ENCODE measurements around the gene RDH8. TPM values are rescaled to one million over a fixed set of nuclear protein-coding genes. Genes with fewer than 3 reads are reported as not detected.
A peak's percentile ranks its signal among the peaks of the same experiment; 100 is the strongest.
"Not testable (repeated sequence)": the region's sequence is repeated elsewhere in the genome, so short reads cannot be mapped to it uniquely, and the experiment has no call there.

Gene RDH8
- total and polyA plus RNA-seq, 4 donors, result not detected

- no peaks in the 10 kb centered on the region for H3K27me3 ChIP-seq (ENCODE audit: control insufficient read depth in 1 of 2, insufficient read depth in 2 of 2, low read length in 1 of 2)
- no peaks in the 10 kb centered on the region for H3K4me1 ChIP-seq (ENCODE audit: control insufficient read depth in 1 of 2, insufficient read depth in 2 of 2, low read length in 2 of 2)
- 75 to 81% methylated on average over 6 of the region's 6 CpGs for WGBS, 2 donors
- no peak for ATAC-seq (ENCODE audit: low FRiP score)
- no peak for DNase-seq
- no peaks in the 10 kb centered on the region for H3K36me3 ChIP-seq (ENCODE audit: control insufficient read depth in 1 of 2, insufficient read depth in 2 of 2, low read length in 1 of 2)
- no peak overlapping the region for H3K27ac ChIP-seq (ENCODE audit: low read depth in 1 of 2, low read length in 2 of 2)
- H3K4me3 ChIP-seq (ENCODE audit: low read length in 2 of 2), result no peak overlapping the region
- intact Hi-C loops (cut with DNase I), result no loop called here
- no peaks in the 10 kb centered on the region for H3K9me3 ChIP-seq (ENCODE audit: control insufficient read depth, low read length)
Measured at GRCh38 chr19:10020851-10021250, 7.6 kb downstream of the RDH8 start.

- Histone ChIP-seq H3K36me3 (ENCODE audit: control insufficient read depth in 1 of 2, insufficient read depth in 2 of 2, low read length in 1 of 2) (no peaks in the 10 kb centered on the region), H3K4me3 (ENCODE audit: low read length in 2 of 2) (no peak overlapping the region), H3K9me3 (ENCODE audit: control insufficient read depth, low read length) (no peaks in the 10 kb centered on the region), H3K4me1 (ENCODE audit: control insufficient read depth in 1 of 2, insufficient read depth in 2 of 2, low read length in 2 of 2) (no peaks in the 10 kb centered on the region), H3K27me3 (ENCODE audit: control insufficient read depth in 1 of 2, insufficient read depth in 2 of 2, low read length in 1 of 2) (no peaks in the 10 kb centered on the region), H3K27ac (ENCODE audit: low read depth in 1 of 2, low read length in 2 of 2) (no peak overlapping the region)
- DNase-seq (no peak), ATAC-seq (ENCODE audit: low FRiP score) (no peak)
- intact Hi-C loops (cut with DNase I), result no loop called here
- WGBS, 2 donors, result 91% methylated on average over 23 of the region's 23 CpGs
Measured at GRCh38 chr19:10021446-10021845, 8.2 kb downstream of the RDH8 start.

DNA sequence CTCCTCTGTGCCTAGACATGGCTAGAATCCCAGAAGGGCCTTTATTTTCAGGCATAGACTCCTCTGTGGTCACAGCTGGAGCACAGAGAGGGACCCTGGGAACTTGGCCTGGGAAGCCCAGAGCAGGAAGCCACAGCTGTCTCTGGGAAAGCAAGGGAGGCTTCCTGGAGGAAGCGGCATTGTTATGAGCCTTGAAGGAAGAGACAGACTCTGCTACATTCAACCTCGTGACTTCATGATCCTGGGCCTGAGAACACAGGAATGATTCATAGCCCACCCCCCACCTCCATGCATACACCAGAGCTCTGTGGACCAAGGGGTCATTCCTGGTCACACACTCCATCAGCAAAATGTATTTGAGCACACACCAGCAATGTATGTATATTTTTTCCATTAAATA lies 8.6 kb downstream of the RDH8 start:
- H3K9me3 ChIP-seq (ENCODE audit: control insufficient read depth, low read length), result no peaks in the 10 kb centered on the region
- H3K4me3 ChIP-seq (ENCODE audit: low read length in 2 of 2), result no peak overlapping the region
- ATAC-seq (ENCODE audit: low FRiP score) (no peak), DNase-seq (no peak)
- intact Hi-C loops (cut with DNase I), result no loop called here
- no peaks in the 10 kb centered on the region for H3K36me3 ChIP-seq (ENCODE audit: control insufficient read depth in 1 of 2, insufficient read depth in 2 of 2, low read length in 1 of 2)
- H3K27ac ChIP-seq (ENCODE audit: low read depth in 1 of 2, low read length in 2 of 2), result no peak overlapping the region
- H3K4me1 ChIP-seq (ENCODE audit: control insufficient read depth in 1 of 2, insufficient read depth in 2 of 2, low read length in 2 of 2), result no peaks in the 10 kb centered on the region
- no peaks in the 10 kb centered on the region for H3K27me3 ChIP-seq (ENCODE audit: control insufficient read depth in 1 of 2, insufficient read depth in 2 of 2, low read length in 1 of 2)
- 83 to 91% methylated on average over 2 of the region's 2 CpGs for WGBS, 2 donors

GRCh38 chr19:10023096-10023495 lies 9.8 kb downstream of the RDH8 start:
- H3K27ac ChIP-seq (ENCODE audit: low read depth in 1 of 2, low read length in 2 of 2); intact Hi-C loops (cut with DNase I); H3K27me3 ChIP-seq (ENCODE audit: control insufficient read depth in 1 of 2, insufficient read depth in 2 of 2, low read length in 1 of 2); DNase-seq; H3K9me3 ChIP-seq (ENCODE audit: control insufficient read depth, low read length); H3K36me3 ChIP-seq (ENCODE audit: control insufficient read depth in 1 of 2, insufficient read depth in 2 of 2, low read length in 1 of 2); H3K4me3 ChIP-seq (ENCODE audit: low read length in 2 of 2); H3K4me1 ChIP-seq (ENCODE audit: control insufficient read depth in 1 of 2, insufficient read depth in 2 of 2, low read length in 2 of 2); ATAC-seq (ENCODE audit: low FRiP score): not testable (repeated sequence)
- 75 to 86% methylated on average over 5 of the region's 5 CpGs for WGBS, 2 donors

GRCh38 chr19:10026744-10027143 lies 13.5 kb downstream of the RDH8 start:
- WGBS, 2 donors, result 90 to 91% methylated on average over 3 of the region's 3 CpGs
- no peaks in the 10 kb centered on the region for H3K27me3 ChIP-seq (ENCODE audit: control insufficient read depth in 1 of 2, insufficient read depth in 2 of 2, low read length in 1 of 2)
- H3K27ac ChIP-seq (ENCODE audit: low read depth in 1 of 2, low read length in 2 of 2), result no peak overlapping the region
- no peak overlapping the region for H3K4me3 ChIP-seq (ENCODE audit: low read length in 2 of 2)
- DNase-seq (no peak), ATAC-seq (ENCODE audit: low FRiP score) (no peak)
- no peaks in the 10 kb centered on the region for H3K9me3 ChIP-seq (ENCODE audit: control insufficient read depth, low read length)
- intact Hi-C loops (cut with DNase I), result loop anchor here (1.0 to 2.0 kb wide), 2 partner anchors 95 to 96 kb away; no protein-coding TSS in a partner anchor
- no peaks in the 10 kb centered on the region for H3K4me1 ChIP-seq (ENCODE audit: control insufficient read depth in 1 of 2, insufficient read depth in 2 of 2, low read length in 2 of 2)
- H3K36me3 ChIP-seq (ENCODE audit: control insufficient read depth in 1 of 2, insufficient read depth in 2 of 2, low read length in 1 of 2), result no peaks in the 10 kb centered on the region

- no peak overlapping the region for H3K27ac ChIP-seq (ENCODE audit: low read depth in 1 of 2, low read length in 2 of 2)
- intact Hi-C loops (cut with DNase I), result loop anchor here (1.0 to 2.0 kb wide), 2 partner anchors 96 to 97 kb away; no protein-coding TSS in a partner anchor
- no peak overlapping the region for H3K4me3 ChIP-seq (ENCODE audit: low read length in 2 of 2)
- H3K27me3 ChIP-seq (ENCODE audit: control insufficient read depth in 1 of 2, insufficient read depth in 2 of 2, low read length in 1 of 2), result no peaks in the 10 kb centered on the region
- no peaks in the 10 kb centered on the region for H3K9me3 ChIP-seq (ENCODE audit: control insufficient read depth, low read length)
- DNase-seq, result peak; percentile 95 to 99
- ATAC-seq (ENCODE audit: low FRiP score), result peak; percentile 98
- H3K4me1 ChIP-seq (ENCODE audit: control insufficient read depth in 1 of 2, insufficient read depth in 2 of 2, low read length in 2 of 2), result no peaks in the 10 kb centered on the region
- WGBS, 2 donors, result 9 to 11% methylated on average over 22 to 29 of the region's 29 CpGs
- H3K36me3 ChIP-seq (ENCODE audit: control insufficient read depth in 1 of 2, insufficient read depth in 2 of 2, low read length in 1 of 2), result no peaks in the 10 kb centered on the region
Measured at GRCh38 chr19:10027158-10027997, 14.1 kb downstream of the RDH8 start.

- H3K9me3 ChIP-seq (ENCODE audit: control insufficient read depth, low read length), result no peaks in the 10 kb centered on the region
- intact Hi-C loops (cut with DNase I), result no loop called here
- ATAC-seq (ENCODE audit: low FRiP score) (no peak), DNase-seq (no peak)
- no peak overlapping the region for H3K27ac ChIP-seq (ENCODE audit: low read depth in 1 of 2, low read length in 2 of 2)
- H3K4me3 ChIP-seq (ENCODE audit: low read length in 2 of 2), result no peak overlapping the region
- no peaks in the 10 kb centered on the region for H3K36me3 ChIP-seq (ENCODE audit: control insufficient read depth in 1 of 2, insufficient read depth in 2 of 2, low read length in 1 of 2)
- H3K4me1 ChIP-seq (ENCODE audit: control insufficient read depth in 1 of 2, insufficient read depth in 2 of 2, low read length in 2 of 2), result no peaks in the 10 kb centered on the region
- WGBS, 2 donors, result 63 to 65% methylated on average over 8 of the region's 8 CpGs
- H3K27me3 ChIP-seq (ENCODE audit: control insufficient read depth in 1 of 2, insufficient read depth in 2 of 2, low read length in 1 of 2), result no peaks in the 10 kb centered on the region
Measured at GRCh38 chr19:10033614-10034013, 20.3 kb downstream of the RDH8 start.

- intact Hi-C loops (cut with DNase I), result no loop called here
- Histone ChIP-seq H3K27me3 (ENCODE audit: control insufficient read depth in 1 of 2, insufficient read depth in 2 of 2, low read length in 1 of 2) (peaks cover 0 to 3% of the 10 kb centered on the region in 2 donors), H3K27ac (ENCODE audit: low read depth in 1 of 2, low read length in 2 of 2) (no peak overlapping the region), H3K4me3 (ENCODE audit: low read length in 2 of 2) (no peak overlapping the region), H3K9me3 (ENCODE audit: control insufficient read depth, low read length) (peaks cover 7% of the 10 kb centered on the region), H3K4me1 (ENCODE audit: control insufficient read depth in 1 of 2, insufficient read depth in 2 of 2, low read length in 2 of 2) (no peaks in the 10 kb centered on the region), H3K36me3 (ENCODE audit: control insufficient read depth in 1 of 2, insufficient read depth in 2 of 2, low read length in 1 of 2) (no peaks in the 10 kb centered on the region)
- 69 to 73% methylated on average over 5 of the region's 5 CpGs for WGBS, 2 donors
- no peak for ATAC-seq (ENCODE audit: low FRiP score)
- DNase-seq, result no peak
Measured at GRCh38 chr19:10036601-10037071, 23.4 kb downstream of the RDH8 start.

- peaks cover 0 to 3% of the 10 kb centered on the region in 2 donors for H3K27me3 ChIP-seq (ENCODE audit: control insufficient read depth in 1 of 2, insufficient read depth in 2 of 2, low read length in 1 of 2)
- intact Hi-C loops (cut with DNase I), result no loop called here
- no peak for ATAC-seq (ENCODE audit: low FRiP score)
- H3K9me3 ChIP-seq (ENCODE audit: control insufficient read depth, low read length), result peaks cover 13% of the 10 kb centered on the region
- 59 to 66% methylated on average over 4 of the region's 4 CpGs for WGBS, 2 donors
- H3K36me3 ChIP-seq (ENCODE audit: control insufficient read depth in 1 of 2, insufficient read depth in 2 of 2, low read length in 1 of 2), result no peaks in the 10 kb centered on the region
- no peaks in the 10 kb centered on the region for H3K4me1 ChIP-seq (ENCODE audit: control insufficient read depth in 1 of 2, insufficient read depth in 2 of 2, low read length in 2 of 2)
- H3K27ac ChIP-seq (ENCODE audit: low read depth in 1 of 2, low read length in 2 of 2), result no peak overlapping the region
- H3K4me3 ChIP-seq (ENCODE audit: low read length in 2 of 2), result no peak overlapping the region
- no peak for DNase-seq
Measured at GRCh38 chr19:10037367-10037766, 24.1 kb downstream of the RDH8 start.

Data from aorta (tissue), 5 donors.